Loucy (cell line): Measurements from ENCODE around the gene NDST3.
A peak's percentile ranks its signal among the peaks of the same experiment; 100 is the strongest.

ENCODE experiments used
- H2AFZ ChIP-seq: fragments of 200-600 bp; sonication (generic); 2 replicates; pipeline ENCODE4 v1.6.0; 2016; ENCODE audit warnings: antibody characterized with exemption, mild to moderate bottlenecking, low read length, moderate library complexity
- H3F3A ChIP-seq: fragments of 200-600 bp; 2 replicates; pipeline ENCODE4 v1.6.0; 2016; ENCODE audit warnings: antibody characterized with exemption, low read depth, mild to moderate bottlenecking
- H3K27me3 ChIP-seq: fragments of 200-600 bp; sonication (generic); 2 replicates; pipeline ENCODE4 v1.6.1; 2014; ENCODE audit warnings: low read length, mild to moderate bottlenecking; ENCODE audit not compliant: insufficient read depth, poor library complexity, severe bottlenecking
- H3K36me3 ChIP-seq: fragments of 200-600 bp; sonication (generic); 2 replicates; pipeline ENCODE4 v1.6.1; 2016; ENCODE audit warnings: low read length; ENCODE audit not compliant: insufficient read depth
- H3K4me1 ChIP-seq: fragments of 200-600 bp; sonication (generic); 2 replicates; pipeline ENCODE4 v1.5.1; 2014; ENCODE audit warnings: low read length, mild to moderate bottlenecking; ENCODE audit not compliant: insufficient read depth, poor library complexity, severe bottlenecking
- H3K4me2 ChIP-seq: fragments of 200-600 bp; sonication (generic); 2 replicates; pipeline ENCODE4 v1.6.0; 2014; ENCODE audit warnings: antibody characterized with exemption, low read length, low read depth, mild to moderate bottlenecking; ENCODE audit not compliant: poor library complexity, severe bottlenecking
- H3K4me3 ChIP-seq: fragments of 200-600 bp; sonication (generic); 2 replicates; pipeline ENCODE4 v1.5.1; 2014; ENCODE audit warnings: low read length, mild to moderate bottlenecking, mixed read lengths; ENCODE audit not compliant: poor library complexity, severe bottlenecking
- H3K79me2 ChIP-seq: fragments of 200-600 bp; sonication (generic); 2 replicates; pipeline ENCODE4 v1.6.1; 2014; ENCODE audit warnings: low read length; ENCODE audit not compliant: insufficient read depth
- H3K9ac ChIP-seq: fragments of 200-600 bp; sonication (generic); 2 replicates; pipeline ENCODE4 v1.6.0; 2014; ENCODE audit warnings: mild to moderate bottlenecking, low read depth, low read length, moderate library complexity; ENCODE audit not compliant: poor library complexity, severe bottlenecking
- H3K9me2 ChIP-seq: fragments of 200-600 bp; sonication (generic); replicated peaks from 2 replicates; pipeline ENCODE4 v1.6.1; 2016; ENCODE audit warnings: low read depth, low read length, mixed read lengths
- H3K9me3 ChIP-seq: fragments of 200-600 bp; sonication (generic); 2 replicates; pipeline ENCODE4 v1.6.1; 2014; ENCODE audit warnings: mild to moderate bottlenecking, antibody characterized with exemption, low read length, low read depth; ENCODE audit not compliant: insufficient read depth
- H4K20me1 ChIP-seq: fragments of 200-600 bp; sonication (generic); 2 replicates; pipeline ENCODE4 v1.6.0; 2014; ENCODE audit warnings: antibody characterized with exemption, low read length, mild to moderate bottlenecking; ENCODE audit not compliant: insufficient read depth, poor library complexity, severe bottlenecking
- CTCF ChIP-seq: fragments of 200-600 bp; sonication (generic); conservative IDR thresholded peaks from 2 replicates; pipeline ENCODE4 v1.5.1; 2014; ENCODE audit warnings: mild to moderate bottlenecking, antibody characterized with exemption, low read length
- EZH2phosphoT487 ChIP-seq: fragments of 200-600 bp; IDR thresholded peaks from 2 replicates; pipeline ENCODE4 v1.6.1; 2018; ENCODE audit warnings: antibody characterized with exemption, mild to moderate bottlenecking, moderate library complexity, borderline replicate concordance

NDST3 gene

DNA sequence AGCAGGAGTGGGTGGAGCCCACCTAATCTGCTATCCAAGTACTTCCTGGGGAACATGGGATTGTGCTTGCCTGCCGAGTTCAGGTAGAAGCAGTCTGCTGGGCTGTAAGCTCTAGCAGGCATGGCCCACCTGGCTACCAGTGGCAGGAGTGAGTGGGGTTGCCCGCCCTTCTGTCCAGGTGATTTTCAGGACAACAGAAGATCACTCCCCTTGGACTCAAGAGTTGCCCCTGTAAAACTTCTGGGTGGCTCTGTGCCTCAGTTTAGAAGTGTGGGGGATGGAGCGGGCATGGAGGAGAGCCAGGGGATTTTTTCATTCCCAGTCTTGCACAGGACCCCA, 43.5 kb downstream of the NDST3 start:
- no peaks in the 10 kb centered on the region; the same call in 1 of the 2 replicates for H3F3A ChIP-seq
- no peak overlapping the region for H3K4me2 ChIP-seq
- H3K36me3 ChIP-seq, result peaks cover 7% of the 10 kb centered on the region; the same call in 1 of the 2 replicates
- H3K9ac ChIP-seq, result no peak overlapping the region
- peaks cover 18% of the 10 kb centered on the region for H3K4me1 ChIP-seq
- no peak overlapping the region for H2AFZ ChIP-seq
- H3K4me3 ChIP-seq, result no peak overlapping the region
- H3K27me3 ChIP-seq, result no peaks in the 10 kb centered on the region
- H3K9me2 ChIP-seq, result no peaks in the 10 kb centered on the region
- peaks cover 19% of the 10 kb centered on the region; the same call in 1 of the 2 replicates for H3K9me3 ChIP-seq
- H3K79me2 ChIP-seq, result peaks cover 8% of the 10 kb centered on the region
- no peaks in the 10 kb centered on the region for H4K20me1 ChIP-seq
- TF ChIP-seq EZH2phosphoT487, result no peak
- no peak for TF ChIP-seq CTCF

DNA sequence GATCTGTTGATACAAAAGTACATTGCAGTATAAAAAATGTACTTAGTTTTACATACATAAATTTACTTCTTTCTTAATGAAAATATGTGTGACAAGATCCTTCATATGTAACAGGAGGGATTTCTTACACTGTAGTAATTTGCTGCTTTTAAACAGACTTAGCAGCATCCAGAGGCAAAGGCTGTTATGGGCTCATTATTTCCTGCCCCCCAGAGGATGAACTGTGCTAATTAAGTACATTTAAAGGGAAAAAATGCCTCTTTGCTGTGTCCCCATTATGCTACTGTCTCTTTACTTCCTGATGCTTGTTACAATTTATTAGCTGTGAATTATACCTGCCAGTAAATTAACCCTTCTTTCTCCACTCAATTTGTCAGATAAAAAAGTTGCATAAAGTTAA, 47.1 kb downstream of the NDST3 start:
- no peaks in the 10 kb centered on the region for H4K20me1 ChIP-seq
- TF ChIP-seq EZH2phosphoT487 (no peak), CTCF (peak; percentile 48)

GRCh38 chr4:118082182-118082581, 47.9 kb downstream of the NDST3 start:
- TF ChIP-seq EZH2phosphoT487, result no peak
- TF ChIP-seq CTCF, result no peak
- Histone ChIP-seq H2AFZ (peak overlapping the region; percentile 22; the same call in 1 of the 2 replicates), H3K4me1 (peaks cover 31% of the 10 kb centered on the region), H3K4me2 (peak overlapping the region; percentile 44), H3F3A (no peaks in the 10 kb centered on the region; the same call in 1 of the 2 replicates), H3K79me2 (peaks cover 4% of the 10 kb centered on the region), H3K9me3 (no peaks in the 10 kb centered on the region; the same call in 1 of the 2 replicates), H3K9ac (no peak overlapping the region), H3K9me2 (no peaks in the 10 kb centered on the region), H3K36me3 (no peaks in the 10 kb centered on the region), H3K4me3 (no peak overlapping the region), H4K20me1 (no peaks in the 10 kb centered on the region), H3K27me3 (no peaks in the 10 kb centered on the region)

More for the DNA sequence above, 47.1 kb downstream of the NDST3 start:
- Histone ChIP-seq H3F3A (no peaks in the 10 kb centered on the region; the same call in 1 of the 2 replicates), H3K4me1 (peaks cover 25% of the 10 kb centered on the region), H3K9me2 (no peaks in the 10 kb centered on the region), H2AFZ (peak overlapping the region; percentile 22; the same call in 1 of the 2 replicates), H3K4me2 (peak overlapping the region; percentile 44), H3K27me3 (no peaks in the 10 kb centered on the region), H3K9ac (peak overlapping the region; percentile 29), H3K79me2 (peaks cover 4% of the 10 kb centered on the region), H3K9me3 (peaks cover 6% of the 10 kb centered on the region; the same call in 1 of the 2 replicates), H3K4me3 (no peak overlapping the region), H3K36me3 (peaks cover 7% of the 10 kb centered on the region; the same call in 1 of the 2 replicates)
